Motor neuron (in vitro differentiated cells): Measurements from ENCODE around the gene SUSD4. TPM values are rescaled to one million over a fixed set of nuclear protein-coding genes. Genes with fewer than 3 reads are reported as not detected.
A peak's percentile ranks its signal among the peaks of the same experiment; 100 is the strongest.

Experiments
- ATAC-seq, 8 experiments: fragments of 200-7000 bp; cut with Tn5 transposase; replicated peaks in 6 of 8; 2 replicates each; pipeline ENCODE4 v1.8.0; 2021; ENCODE audit warnings: mild to moderate bottlenecking in 8 of 8, moderate library complexity in 8 of 8
- H3K27ac ChIP-seq, 2 donors: fragments of 250-450 bp; sonication (Bioruptor Pico); 2 replicates each; pipeline ENCODE4 v1.9.0; 2021; ENCODE audit warnings: antibody characterized with exemption in 2 of 2, mild to moderate bottlenecking in 2 of 2, moderate library complexity in 1 of 2
- H3K4me1 ChIP-seq, 2 donors: fragments of 250-450 bp; sonication (Bioruptor Pico); replicated peaks in 1 of 2; 2 replicates each; pipeline ENCODE4 v1.6.1; 2021; ENCODE audit warnings: antibody characterized with exemption in 2 of 2, mild to moderate bottlenecking in 2 of 2, moderate library complexity in 1 of 2
- H3K4me3 ChIP-seq, 5 donors: fragments of 250-450 bp; sonication (Bioruptor Pico); 2 replicates each; pipeline ENCODE4 v1.9.0; 2021; ENCODE audit warnings: antibody characterized with exemption in 5 of 5, mild to moderate bottlenecking in 5 of 5, moderate library complexity in 4 of 5
- WGBS, 10 experiments: fragments of 450-650 bp; shearing (Covaris generic); methylation state at CpG; one replicate each; pipeline ENCODE4 v1.0.0; 2022; 5-methylcytosine and 5-hydroxymethylcytosine counted together
- in situ Hi-C, 9 experiments: fragments of 400-800 bp; cut with MboI; loops; one replicate each; pipeline ENCODE4 v1.15.0; 2021; ENCODE audit warnings: low sequenced_read_pairs in 9 of 9, low pct_unique_long_range_greater_than_20kb in 2 of 9; ENCODE audit not compliant: unreplicated experiment in 9 of 9
- total RNA-seq, 8 experiments: library from RNA; unstranded; fragments of 300-600 nt; gene quantifications; 2 replicates each; pipeline versions ENCODE4 v1.2.3 to v1.2.4, GENCODE V29; 2022

Gene SUSD4
- total RNA-seq, 8 experiments from 2014 or later, result 5.4 to 28.7 (median 15.7) TPM

DNA sequence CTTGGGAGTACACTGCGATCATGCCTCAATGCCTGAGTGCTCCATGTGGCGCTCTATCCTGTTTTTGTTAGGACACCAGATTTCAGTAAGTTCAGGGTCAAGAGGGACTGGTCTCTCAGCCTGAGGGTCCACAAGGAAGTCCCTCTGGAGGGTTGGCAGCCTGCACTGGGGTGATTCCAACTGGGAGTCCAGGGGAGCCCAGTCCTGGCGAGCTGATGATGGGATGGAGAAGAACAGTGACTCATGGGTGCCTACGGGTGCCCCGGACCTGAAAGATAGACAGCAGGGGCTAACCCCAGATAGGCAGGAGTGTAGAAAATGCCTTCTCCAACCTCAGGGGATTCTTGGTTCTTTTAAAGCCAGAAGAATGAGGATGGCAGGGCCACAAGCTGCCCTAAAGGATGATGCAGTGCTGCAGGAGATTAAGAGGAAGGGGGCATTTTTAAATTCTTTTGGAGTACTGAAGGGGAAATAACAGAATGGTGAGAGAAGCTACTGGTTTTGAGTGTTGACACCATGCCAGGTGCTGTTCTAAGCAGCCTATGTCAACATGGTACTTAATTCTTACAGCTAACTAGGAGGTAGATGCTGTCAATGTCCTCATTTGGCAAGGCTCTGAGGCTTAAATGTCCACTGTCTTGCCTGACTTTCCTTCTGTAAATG is 152.5 kb downstream of the SUSD4 start:
- Histone ChIP-seq H3K27ac (no peak overlapping the region), H3K4me1 (no peaks in the 10 kb centered on the region), H3K4me3 (no peak overlapping the region)
- no peak for ATAC-seq
- in situ Hi-C loops, result no loop called here
- 86 to 94% (median 89%) methylated on average over 2 to 4 of the region's 5 CpGs; no CpG with 5 or more reads in 5 of the 10 experiments for WGBS, 10 experiments

DNA sequence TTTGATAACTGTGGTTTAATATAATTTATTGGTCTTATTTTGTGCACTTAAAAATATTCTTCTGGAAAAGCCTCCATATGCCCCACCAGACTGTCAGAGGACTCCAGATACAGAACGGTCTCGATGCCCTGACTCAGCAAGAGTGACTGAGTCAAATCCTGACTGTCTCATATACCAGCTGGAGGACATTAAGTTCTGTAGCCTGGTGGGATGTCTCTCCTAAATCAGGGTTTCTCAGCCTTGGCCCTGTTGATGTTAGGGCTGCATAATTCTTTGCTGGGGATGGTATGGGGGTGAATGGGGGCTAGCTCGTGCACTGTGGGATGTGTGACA is 153.2 kb downstream of the SUSD4 start:
- Histone ChIP-seq H3K4me1 (no peaks in the 10 kb centered on the region), H3K4me3 (no peak overlapping the region), H3K27ac (no peak overlapping the region)
- no peak for ATAC-seq
- 7 to 95% (median 93%) methylated on average over 2 to 3 of the region's 3 CpGs; no CpG with 5 or more reads in 5 of the 10 experiments for WGBS, 10 experiments
- in situ Hi-C loops, result no loop called here

DNA sequence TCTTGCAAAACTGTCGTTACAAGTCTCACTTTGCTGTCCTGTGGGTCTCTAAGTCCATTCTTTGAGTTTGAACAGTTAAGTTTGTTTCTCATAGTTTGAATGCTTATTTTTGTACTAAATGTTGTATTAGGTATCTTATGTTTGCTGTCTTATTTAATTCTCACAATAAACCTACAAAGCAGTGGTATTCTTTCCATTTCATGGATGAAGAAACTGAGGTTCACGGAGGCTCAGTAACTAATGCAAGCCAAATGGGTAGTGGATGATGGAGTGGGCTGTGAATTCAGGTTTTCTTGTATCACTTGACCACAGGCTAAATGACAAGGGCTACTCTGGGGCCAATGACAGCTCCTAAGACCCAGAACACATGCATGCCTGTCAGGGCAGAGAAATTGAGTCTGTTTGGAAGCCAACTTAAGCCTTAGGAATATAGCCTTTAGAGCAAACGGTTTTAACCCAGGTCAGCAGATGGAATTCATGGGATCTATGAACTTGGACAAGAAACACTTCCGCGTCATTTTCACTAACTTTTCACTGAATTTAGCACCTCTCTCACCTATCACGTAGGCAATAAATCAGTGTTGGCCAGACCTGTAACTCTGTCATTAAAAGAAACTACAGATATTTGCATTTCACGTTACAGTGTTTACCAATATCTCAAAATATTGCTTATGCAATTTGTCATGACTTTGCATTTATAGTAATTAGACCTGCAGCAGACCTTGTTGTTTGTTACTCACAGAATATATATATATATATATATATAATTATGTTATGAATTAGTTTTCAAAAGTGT is 153.8 kb downstream of the SUSD4 start:
- Histone ChIP-seq H3K4me1 (no peaks in the 10 kb centered on the region), H3K4me3 (no peak overlapping the region), H3K27ac (no peak overlapping the region)
- 66 to 96% (median 90%) methylated on average over 2 to 7 of the region's 7 CpGs; no CpG with 5 or more reads in 1 of the 10 experiments for WGBS, 10 experiments
- ATAC-seq, result no peak
- in situ Hi-C loops, result no loop called here

DNA sequence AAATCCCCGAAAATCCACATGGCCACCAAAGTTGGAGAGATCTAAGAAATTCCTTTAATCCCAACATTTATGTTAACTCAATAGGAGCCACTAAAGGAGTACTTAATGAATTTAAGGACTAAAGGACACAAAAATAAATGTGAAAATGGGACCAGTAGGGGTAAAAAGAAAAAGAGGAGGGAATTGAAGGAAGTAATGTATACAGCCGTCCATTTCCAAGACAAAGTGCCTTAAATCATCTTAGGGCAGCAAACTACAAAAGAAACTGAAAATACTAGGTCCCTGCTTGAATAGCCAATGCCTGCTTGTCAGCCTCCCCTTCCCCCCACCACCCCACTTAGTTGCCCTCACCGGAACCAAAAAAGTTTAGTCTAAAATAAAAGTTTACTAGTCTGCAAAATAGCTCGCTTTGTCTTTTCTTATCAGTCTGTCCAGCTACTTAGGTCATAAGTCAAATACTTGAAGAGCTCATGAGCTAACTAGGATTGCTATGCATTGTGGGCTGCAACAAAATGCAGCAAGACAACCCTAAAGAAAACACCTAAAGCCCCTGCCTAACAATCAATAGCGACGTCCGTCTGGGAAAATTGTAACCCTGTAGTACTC is 154.6 kb downstream of the SUSD4 start:
- no peak overlapping the region for H3K4me3 ChIP-seq
- WGBS, 10 experiments, result 70 to 100% (median 90%) methylated on average over 1 to 7 of the region's 7 CpGs
- in situ Hi-C loops, result no loop called here
- no peak for ATAC-seq
- H3K4me1 ChIP-seq, result no peaks in the 10 kb centered on the region
- H3K27ac ChIP-seq, result no peak overlapping the region

DNA sequence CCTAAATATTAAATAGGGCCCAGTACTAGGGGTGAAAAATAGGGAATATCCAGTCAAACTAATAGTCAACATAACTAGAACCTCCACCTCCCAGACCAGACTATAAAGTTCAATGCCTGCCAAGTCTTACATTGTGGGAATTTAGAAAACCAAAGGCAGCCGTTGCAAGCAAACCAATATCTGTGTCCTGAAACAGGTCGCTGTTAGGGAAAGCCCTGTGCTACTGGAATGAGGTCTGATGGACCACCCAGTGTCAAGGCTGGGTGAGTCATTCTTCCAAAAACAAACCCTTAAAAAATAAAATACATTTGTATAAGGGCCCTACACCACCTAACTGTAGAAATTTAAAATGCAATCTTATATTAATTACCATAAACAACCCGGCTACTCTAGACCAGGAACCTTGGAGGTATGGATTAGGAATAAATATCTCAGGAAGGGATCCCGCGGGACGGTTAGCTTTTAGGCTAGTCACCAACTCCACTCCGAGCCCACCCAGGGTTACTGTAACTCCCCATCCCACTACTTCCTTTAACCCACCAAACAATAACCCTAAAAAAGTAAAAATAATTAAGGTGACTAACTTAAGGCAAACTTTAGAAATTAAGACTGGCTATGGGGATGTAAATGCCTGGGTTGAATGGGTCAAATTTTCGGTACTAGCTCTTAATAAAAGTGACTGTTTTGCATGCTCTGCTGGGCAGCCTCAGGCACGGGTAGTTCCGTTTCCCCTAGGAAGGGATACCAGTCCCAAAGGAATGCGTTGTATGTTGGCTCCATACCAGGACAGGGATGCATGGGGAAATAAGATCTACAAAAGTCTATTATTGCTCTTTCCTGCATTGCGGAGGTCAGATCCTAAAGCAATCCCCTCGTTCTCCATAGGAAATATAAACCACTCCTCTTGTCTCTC is 155.6 kb downstream of the SUSD4 start:
- Histone ChIP-seq H3K27ac (no peak overlapping the region), H3K4me1 (no peaks in the 10 kb centered on the region), H3K4me3 (no peak overlapping the region)
- WGBS, 10 experiments, result 60 to 91% (median 84%) methylated on average over 4 to 13 of the region's 13 CpGs; no CpG with 5 or more reads in 1 of the 10 experiments
- in situ Hi-C loops, result no loop called here
- no peak for ATAC-seq

DNA sequence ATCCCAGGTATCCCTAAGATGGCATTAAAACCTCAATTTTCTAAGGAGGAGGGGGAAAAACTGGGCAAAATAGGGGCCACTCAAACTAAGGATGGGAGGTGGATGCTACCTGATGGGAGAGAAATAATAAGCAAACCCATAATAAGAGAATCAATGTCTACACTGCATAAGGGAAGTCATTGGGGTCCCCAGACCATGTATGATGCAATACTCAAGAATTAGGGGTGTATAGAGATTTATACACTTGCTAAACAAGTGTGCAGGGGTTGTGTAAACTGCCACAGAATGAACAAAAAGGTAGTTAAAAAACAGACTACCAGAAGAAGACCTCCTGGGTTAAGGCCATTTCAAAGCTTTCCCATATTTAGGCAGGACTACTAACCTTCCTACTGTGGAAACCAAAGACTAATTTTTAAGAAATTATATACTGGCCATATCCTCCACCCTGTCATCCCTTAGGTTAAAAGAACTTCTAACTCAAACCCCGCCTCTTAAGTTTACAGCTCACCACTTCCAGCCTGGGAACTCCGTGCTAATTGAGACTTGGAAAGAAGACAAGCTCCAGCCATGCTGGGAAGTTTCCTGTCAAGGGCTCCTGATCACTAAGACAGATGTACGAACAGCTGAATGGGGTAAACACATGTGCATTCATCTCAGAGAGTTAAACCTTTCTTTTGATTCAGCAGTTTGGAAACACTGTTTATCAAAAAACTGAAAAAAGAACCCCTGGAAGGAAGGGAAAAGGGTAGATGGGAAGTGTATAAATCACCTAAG is 156.5 kb downstream of the SUSD4 start:
- no peak overlapping the region for H3K27ac ChIP-seq
- 13 to 92% (median 39%) methylated on average over 1 to 3 of the region's 3 CpGs; no CpG with 5 or more reads in 2 of the 10 experiments for WGBS, 10 experiments
- no peak overlapping the region for H3K4me3 ChIP-seq
- H3K4me1 ChIP-seq, result no peaks in the 10 kb centered on the region
- in situ Hi-C loops, result no loop called here
- peak in 2 of 8 experiments; percentile 29 to 58 for ATAC-seq

DNA sequence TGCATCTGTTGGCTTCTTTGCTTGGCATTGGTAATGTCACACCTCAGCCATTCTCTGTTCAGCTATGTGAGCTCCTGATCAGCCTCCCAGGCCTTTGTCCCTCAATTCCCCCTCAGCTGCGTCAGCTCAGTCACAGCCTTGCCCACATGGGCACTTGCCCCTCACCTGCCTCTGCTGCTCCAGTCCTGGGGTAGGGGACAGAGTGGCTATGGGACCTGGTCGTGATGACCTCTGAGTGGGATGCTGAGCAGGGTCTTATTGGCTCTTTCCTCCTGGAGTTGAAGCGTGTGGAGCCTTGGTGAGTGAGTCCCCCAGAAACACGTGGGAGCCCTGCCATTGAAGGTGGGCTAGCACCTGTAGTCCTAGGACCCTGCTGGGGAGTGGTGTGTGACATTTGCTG is 159.6 kb downstream of the SUSD4 start:
- no peak overlapping the region for H3K27ac ChIP-seq
- no peak for ATAC-seq
- no peak overlapping the region for H3K4me3 ChIP-seq
- no peaks in the 10 kb centered on the region for H3K4me1 ChIP-seq
- 40 to 100% (median 70%) methylated on average over 1 to 3 of the region's 4 CpGs; no CpG with 5 or more reads in 5 of the 10 experiments for WGBS, 10 experiments
- in situ Hi-C loops, result no loop called here

DNA sequence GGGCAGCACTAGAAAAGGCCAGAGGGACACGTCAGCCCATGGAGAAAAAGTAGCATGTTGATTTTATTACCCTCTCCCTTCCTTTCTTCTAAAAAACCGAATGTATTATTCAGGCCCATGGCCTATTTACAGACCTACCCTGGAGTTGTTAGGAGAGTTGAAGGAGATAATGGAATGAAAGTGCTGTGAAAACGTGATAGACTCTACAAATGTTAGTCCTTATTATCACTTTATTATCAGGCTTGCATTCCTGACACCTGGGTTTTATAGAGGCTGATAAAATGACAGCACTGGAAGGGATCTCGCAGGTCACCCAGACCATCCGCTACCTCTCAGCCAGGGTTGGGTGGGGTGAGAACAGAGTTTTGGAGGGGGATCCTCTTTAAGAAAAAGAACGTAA is 160.3 kb downstream of the SUSD4 start:
- H3K27ac ChIP-seq, result no peak overlapping the region
- in situ Hi-C loops, result no loop called here
- no peaks in the 10 kb centered on the region for H3K4me1 ChIP-seq
- WGBS, 10 experiments, result 46 to 100% (median 77%) methylated on average over 1 to 6 of the region's 6 CpGs
- no peak overlapping the region for H3K4me3 ChIP-seq
- ATAC-seq, result no peak

DNA sequence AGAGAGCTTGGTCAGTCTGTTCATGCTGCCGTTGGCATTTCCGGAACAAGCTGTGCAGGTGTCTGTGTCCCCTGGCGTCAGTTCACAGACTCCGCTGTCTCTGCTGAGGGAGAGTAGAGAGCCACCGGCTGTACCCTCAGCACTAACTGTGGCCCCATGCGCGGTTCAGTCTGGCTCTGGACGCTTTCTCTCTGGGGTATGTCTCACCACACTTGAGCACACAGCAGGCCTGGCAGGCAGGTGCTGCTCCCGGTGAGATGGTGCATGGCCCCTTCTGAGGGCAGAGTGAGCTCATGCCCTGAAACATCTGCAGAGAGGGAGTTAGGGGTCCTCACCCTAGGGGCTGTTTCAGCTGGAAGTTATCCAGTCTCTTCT is 161.0 kb downstream of the SUSD4 start:
- in situ Hi-C loops, result no loop called here
- 80 to 100% (median 91%) methylated on average over 1 to 8 of the region's 9 CpGs; no CpG with 5 or more reads in 7 of the 10 experiments for WGBS, 10 experiments
- no peak for ATAC-seq
- no peaks in the 10 kb centered on the region for H3K4me1 ChIP-seq
- no peak overlapping the region for H3K27ac ChIP-seq
- no peak overlapping the region for H3K4me3 ChIP-seq

DNA sequence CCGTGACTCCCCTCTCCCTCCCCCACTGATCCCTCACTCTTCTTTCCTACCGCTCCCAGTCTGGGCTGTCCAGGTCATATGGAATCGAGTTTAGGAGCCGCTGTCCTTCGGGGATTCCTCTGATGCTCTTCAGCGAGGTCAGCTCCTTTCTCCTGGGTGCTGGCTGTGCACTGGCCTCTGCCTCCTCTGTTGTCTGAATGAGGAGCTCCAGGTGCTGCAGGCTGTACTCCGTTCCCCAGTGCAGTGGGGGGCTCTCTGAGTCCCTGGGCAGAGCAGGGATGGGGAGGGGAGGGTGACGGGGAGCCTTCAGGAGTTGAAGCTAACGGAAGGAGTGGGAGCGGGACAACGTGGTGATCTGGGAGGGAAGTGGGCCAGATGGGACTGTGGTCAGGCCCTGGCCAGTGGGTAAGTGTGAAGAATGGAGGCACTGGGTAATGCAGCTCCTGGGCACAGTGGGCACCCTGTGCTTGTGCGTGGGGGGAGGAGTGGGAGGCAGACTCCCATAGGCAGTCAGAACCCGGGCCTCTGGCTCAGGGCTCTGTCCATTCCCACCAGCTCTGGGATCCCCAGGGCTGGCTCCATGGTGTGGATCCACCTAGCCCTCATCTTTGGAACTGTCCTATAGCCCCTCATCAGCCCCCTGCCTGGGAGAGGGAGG is 161.5 kb downstream of the SUSD4 start:
- Histone ChIP-seq H3K4me1 (no peaks in the 10 kb centered on the region), H3K4me3 (no peak overlapping the region), H3K27ac (no peak overlapping the region)
- in situ Hi-C loops, result no loop called here
- WGBS, 10 experiments, result 69 to 87% (median 78%) methylated on average over 3 to 5 of the region's 13 CpGs; no CpG with 5 or more reads in 6 of the 10 experiments
- ATAC-seq, result no peak

DNA sequence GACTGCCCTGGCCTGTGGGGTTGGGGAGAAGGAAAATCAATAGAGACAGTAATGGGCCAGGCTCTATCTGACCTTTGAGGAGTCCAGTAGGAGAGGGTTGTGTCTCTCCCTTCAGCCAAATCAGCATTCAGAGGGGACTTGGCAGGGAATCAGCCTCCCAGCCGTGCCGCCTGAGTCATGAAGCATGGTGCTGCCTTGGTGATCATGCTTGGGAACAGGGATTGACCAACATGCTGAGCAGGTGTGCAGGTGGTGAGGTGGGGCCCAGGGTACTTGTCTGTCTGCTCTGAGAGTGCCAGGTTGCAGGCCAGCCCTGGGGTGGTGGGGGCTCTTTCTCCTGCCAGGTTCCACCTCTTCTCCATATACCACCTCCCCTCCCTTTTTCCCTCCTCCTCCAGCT is 162.0 kb downstream of the SUSD4 start:
- WGBS, 10 experiments, result 80 to 100% (median 100%) methylated on average over 1 to 2 of the region's 2 CpGs; no CpG with 5 or more reads in 6 of the 10 experiments
- no peak for ATAC-seq

DNA sequence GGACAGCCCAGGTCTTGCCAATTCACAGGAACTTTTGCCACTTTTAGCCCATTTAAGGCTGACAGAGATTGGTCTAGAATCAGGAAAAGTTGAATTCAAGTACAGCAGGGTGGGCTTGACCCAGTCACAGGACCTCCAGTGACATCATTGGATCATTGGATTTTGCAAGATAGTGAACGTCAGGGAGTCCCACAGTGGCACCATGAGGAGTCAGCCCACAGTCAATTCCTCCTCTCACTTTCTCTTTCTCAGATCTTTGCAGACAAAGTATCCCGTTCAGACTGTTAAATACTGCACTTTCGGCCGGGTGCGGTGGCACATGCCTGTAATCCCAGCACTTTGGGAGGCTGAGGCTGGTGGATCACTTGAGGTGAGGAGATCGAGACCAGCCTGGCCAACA is 163.1 kb downstream of the SUSD4 start:
- H3K4me3 ChIP-seq, result no peak overlapping the region
- ATAC-seq, result no peak
- WGBS, 10 experiments, result 60 to 95% (median 80%) methylated on average over 1 to 6 of the region's 6 CpGs; no CpG with 5 or more reads in 1 of the 10 experiments

More for the DNA sequence above, 162.0 kb downstream of the SUSD4 start:
- Histone ChIP-seq H3K27ac (no peak overlapping the region), H3K4me1 (no peaks in the 10 kb centered on the region), H3K4me3 (no peak overlapping the region)
- in situ Hi-C loops, result no loop called here

More for the DNA sequence above, 163.1 kb downstream of the SUSD4 start:
- in situ Hi-C loops, result no loop called here
- Histone ChIP-seq H3K4me1 (no peaks in the 10 kb centered on the region), H3K27ac (no peak overlapping the region)
